Stimulated activated CD4-positive, alpha-beta T cell treated with anti-CD3 and anti-CD28 coated beads, Interleukin-4, amount 100 ng/mL, for 1 hour (primary cell): ENCODE results near the gene EPSTI1.
A peak's percentile ranks its signal among the peaks of the same experiment; 100 is the strongest.

Experiments
- DNase-seq: peaks from one replicate; pipeline ENCODE4 v3.0.0-alpha.2; 2020

EPSTI1 gene

DNA sequence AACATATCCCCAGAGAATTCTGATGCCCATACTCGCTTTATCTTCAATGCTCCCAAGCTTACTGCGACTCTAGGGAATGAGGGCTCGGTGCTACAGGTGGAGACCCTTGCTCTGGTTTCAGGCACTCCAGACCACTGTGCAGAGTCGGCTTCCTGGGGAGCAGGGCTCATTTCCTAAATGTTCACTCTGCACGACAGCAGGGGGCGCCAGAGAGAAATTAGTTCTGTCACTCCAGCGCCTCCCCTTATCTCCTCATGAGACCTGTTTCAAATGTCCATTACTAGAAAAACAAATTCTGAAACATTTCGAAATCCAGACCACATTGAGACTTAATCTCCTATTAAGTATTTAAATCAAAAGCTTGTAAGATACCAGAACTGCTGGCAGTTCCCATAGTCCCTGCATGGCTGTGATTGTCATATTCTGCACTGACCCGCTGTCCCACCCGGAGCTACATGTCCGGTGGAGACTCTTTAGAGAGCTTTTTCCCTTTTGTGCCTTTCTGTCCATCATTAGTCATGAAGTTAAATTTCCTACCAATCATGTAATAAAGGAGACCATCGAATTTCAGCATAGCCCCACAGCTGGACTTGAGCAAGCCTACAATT, 22.4 kb downstream of the EPSTI1 start:
- DNase-seq: peak; percentile 85

DNA sequence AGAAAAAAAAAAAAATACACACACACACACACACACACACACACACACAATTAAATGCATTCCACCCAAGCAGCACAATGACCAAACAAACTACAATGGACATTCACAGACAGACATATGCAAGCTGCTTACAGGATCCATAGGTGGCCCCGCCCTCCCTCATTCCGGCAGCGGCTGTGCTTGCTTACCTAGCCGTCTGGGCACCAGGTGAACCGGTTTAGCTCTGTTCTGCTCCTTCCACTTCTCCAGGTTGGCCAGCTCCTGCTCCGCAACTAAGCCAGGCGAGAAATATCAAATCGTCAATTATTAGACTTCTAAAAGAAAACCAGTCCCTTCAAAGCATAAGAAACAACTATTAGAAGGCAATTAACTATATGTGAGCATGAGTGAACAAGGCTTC, 23.1 kb downstream of the EPSTI1 start:
- no peak for DNase-seq

- no peak for DNase-seq
These were observed 24.4 kb downstream of the EPSTI1 start for GRCh38 chr13:42967660-42968059.

GRCh38 chr13:42965281-42965680, 26.8 kb downstream of the EPSTI1 start:
- DNase-seq: no peak

DNA sequence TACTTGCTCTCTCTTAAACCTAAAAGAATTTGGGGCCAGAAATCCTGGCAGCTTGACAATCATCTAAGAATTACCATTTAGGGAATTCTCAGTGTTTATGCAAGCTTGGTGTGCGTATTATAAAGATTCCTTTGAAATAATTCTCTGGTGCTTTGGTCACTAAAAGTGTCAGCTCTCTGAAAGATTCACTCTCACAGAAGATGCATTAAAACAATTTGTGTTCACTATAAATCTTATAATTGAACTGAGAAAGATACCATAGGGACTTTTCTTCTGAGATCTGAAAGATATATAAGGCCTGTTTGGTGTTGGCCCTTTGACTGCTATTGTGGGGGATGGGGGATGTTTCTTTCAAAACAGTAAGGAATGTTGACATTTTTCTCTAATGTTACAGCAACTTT, 27.3 kb downstream of the EPSTI1 start:
- no peak for DNase-seq

DNA sequence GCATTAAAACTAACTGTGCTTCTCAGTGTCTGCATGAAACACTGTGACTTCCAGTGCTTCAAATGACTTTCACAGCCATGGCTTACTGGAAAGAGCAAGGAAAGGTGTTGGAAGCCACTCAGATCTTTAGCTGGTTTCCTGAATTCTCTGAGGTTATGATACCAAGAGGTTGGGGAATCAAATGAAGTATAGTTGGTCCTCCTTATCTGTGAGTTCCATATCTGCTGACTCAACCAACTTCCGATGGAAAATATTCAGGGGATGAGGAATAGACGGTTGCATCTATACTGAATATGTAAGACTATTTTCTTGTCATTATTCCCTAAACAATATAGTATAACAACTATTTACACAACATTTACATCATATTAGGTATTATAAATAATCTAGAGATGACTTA, 32.4 kb downstream of the EPSTI1 start:
- no peak for DNase-seq

GRCh38 chr13:42957881-42958280, 34.2 kb downstream of the EPSTI1 start:
- DNase-seq: no peak

DNA sequence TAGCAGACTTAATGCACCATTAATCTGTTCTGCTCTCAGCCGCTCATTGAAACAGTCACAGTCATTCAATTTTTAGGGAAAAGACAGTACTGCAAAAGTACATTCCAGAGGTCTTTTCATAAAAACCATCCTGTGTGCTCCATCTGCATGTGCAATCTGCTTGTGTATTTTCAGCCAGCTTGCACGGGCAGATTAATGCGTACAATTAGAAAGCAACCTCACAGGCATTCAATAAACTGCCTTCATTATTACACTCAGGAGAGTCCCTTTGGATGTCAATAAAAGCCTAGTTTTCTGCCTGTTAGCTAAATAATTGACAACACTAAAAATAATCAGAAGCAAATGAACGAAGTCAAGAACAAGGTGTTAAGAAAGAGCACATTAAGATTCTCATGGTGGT, 41.9 kb downstream of the EPSTI1 start:
- DNase-seq: no peak

- no peak for DNase-seq
These were observed 44.1 kb downstream of the EPSTI1 start for GRCh38 chr13:42947925-42948324.

DNA sequence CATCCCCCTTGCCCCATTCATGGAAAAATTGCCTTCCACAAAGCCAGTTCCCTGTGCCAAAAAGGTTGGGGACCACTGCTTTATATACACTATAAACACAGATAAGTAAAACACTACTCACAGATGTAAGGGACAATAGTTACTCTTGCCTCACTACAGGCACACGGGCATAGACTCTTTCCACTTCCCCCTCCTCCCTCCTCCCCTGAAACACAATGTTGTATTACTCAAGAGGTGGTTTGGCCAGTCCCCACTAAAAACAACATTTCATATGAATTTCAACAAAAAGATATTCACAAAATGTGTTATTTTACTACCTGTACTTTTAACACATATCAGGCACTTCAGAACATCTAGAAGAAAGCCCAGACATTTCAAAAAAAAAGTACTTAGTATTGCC, 45.1 kb downstream of the EPSTI1 start:
- DNase-seq: no peak

DNA sequence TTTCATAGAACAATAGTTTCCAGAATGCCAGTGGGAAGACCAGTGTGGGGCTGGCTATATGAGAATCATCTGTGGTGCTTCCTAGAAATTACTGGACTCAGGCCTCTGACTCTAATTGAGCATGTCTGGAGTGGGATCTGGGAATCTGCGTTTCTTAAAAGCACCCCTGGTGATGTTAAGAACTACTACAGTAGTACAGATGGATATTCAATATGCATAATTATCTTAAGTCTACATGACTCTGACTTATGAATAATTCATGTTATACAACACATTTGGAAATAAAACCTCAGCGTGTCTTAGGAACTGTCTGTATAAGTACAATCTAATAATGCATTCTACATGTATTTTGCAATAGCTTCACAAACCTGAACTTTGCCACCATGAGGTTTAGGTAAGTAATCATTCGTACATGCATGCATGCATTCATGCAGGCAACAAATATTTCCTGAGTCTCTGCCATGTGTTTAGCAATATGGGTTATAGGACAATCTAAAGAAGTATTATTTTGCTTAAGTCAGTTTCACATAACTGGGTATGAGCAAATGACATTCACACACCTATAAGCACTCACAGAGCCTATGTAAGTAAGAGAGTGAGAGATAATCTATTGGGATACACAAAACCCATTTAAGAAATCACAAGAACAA, 62.0 kb downstream of the EPSTI1 start:
- no peak for DNase-seq

- DNase-seq: no peak
These were observed 65.5 kb downstream of the EPSTI1 start for GRCh38 chr13:42926555-42926954.

GRCh38 chr13:42926043-42926442, 66.0 kb downstream of the EPSTI1 start:
- DNase-seq: no peak

GRCh38 chr13:42925626-42926025, 66.4 kb downstream of the EPSTI1 start:
- no peak for DNase-seq

DNA sequence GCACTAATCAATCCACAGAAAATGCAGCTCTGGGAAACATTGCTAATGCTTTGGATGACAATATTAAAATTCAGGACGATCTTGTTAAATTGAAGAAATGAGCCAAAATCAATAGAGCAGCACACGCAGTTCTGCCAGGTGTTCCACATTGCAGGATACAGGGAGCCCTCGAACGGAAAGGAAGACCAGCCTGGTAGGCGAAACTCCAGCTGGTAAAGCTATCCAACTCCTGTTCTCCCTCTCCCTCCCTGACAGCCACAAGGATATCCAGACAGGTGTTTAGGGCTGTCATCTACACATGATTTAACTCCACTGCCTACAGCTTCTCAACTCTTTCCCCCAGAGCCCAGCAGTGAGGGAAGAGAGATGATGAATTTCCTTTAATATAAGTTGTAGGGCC, 67.7 kb downstream of the EPSTI1 start:
- no peak for DNase-seq

- DNase-seq: no peak
These were observed 84.3 kb downstream of the EPSTI1 start for GRCh38 chr13:42907745-42908144.

GRCh38 chr13:42906257-42906656, 85.8 kb downstream of the EPSTI1 start:
- DNase-seq: no peak

- no peak for DNase-seq
These were observed 86.5 kb downstream of the EPSTI1 start for GRCh38 chr13:42905579-42905978.

DNA sequence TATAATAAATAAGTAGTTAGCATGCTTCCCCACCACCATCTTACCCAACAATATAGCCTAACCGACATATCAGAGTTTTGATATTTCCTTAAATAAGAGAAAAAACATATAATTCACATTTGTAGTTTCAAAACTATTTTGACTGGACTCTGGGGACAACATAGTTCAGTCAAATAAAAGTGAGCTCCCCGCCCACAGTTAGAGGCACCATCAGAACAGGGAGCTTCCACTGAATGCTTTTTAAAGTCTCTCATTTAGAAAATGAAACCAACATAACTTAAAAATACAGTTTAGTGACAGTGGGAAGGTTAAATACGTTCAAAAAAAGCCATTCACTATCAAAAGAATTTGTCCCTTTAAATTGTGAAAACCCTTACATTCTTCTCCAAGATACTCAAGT, 92.8 kb downstream of the EPSTI1 start:
- DNase-seq: no peak

- no peak for DNase-seq
These were observed 96.3 kb downstream of the EPSTI1 start for GRCh38 chr13:42895776-42896175.

DNA sequence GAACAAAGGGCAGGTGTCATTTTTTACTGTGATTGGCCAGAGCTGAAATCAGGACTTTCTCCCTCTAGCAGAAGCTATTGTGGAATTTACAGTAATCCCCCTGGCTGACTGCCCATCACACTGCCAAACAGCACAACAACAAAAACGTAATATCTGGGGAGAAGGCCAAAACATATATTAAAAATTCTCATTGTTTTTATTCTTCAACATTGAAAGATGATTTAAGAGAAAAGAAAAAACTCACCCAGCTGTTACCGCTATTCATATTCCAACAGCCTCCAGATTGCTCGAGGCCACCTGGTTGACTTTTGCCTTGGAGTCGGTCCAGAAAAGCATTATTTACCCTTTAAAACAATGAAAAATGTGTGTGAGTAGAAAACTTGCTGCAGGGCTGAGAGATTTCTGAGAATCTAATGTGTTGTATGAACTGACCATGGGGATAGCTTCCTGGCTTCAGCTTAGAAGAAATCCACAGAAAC, 97.2 kb downstream of the EPSTI1 start:
- DNase-seq: no peak

GRCh38 chr13:42893214-42893671, 98.8 kb downstream of the EPSTI1 start:
- no peak for DNase-seq

DNA sequence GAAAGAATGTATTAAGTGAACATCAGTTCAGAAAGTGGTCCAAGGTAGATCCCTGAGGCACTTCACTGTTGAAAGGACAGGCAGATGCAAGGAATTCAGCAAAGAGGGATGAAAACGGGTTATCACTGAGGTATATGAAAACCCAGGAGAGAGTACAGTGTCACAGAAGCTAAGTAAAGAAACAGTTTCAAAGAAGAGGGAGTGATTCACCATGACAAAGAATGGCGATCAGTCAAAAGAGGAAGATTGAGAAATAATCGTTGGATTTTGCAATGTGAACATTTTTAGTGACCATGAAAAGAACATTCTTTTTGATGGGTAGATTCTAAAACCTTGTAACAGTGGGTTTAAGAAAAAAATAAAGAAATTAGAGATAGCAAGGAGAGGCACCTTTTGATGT, 99.3 kb downstream of the EPSTI1 start:
- DNase-seq: no peak

- no peak for DNase-seq
These were observed 100.5 kb downstream of the EPSTI1 start for GRCh38 chr13:42891591-42891990.

DNA sequence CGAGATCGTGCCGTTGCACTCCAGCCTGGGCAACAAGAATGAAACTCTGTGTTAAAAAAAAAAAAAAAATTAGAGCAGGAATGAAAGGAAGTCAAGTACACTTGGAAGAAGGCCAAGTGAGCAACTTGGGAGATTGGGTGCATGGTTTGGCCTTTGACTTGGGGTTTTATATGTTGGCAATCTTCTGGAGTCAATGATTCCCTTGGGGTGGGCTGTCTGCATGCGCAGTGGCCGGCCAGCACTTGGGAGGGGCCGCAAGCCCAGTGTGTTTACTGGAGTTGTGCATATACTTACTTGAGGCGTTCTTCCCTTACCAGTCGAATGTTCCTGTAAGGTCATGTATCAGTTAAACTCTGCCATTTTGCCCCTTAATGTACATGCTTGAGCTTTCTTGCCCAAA, 106.7 kb downstream of the EPSTI1 start:
- no peak for DNase-seq
